ENCODE measurements around the gene KANK2. TPM values are rescaled to one million over a fixed set of nuclear protein-coding genes. Genes with fewer than 3 reads are reported as not detected.
"Not testable (repeated sequence)": the region's sequence is repeated elsewhere in the genome, so short reads cannot be mapped to it uniquely, and the experiment has no call there.

KANK2 gene
- total RNA-seq, 6 donors from 2014 or later = 144 to 295 (median 240) TPM

GRCh38 chr19:11125994-11126685 lies 71.2 kb downstream of the KANK2 start:
- no peak overlapping the region for H3K4me3 ChIP-seq
- peaks cover 39 to 92% (median 91%) of the 10 kb centered on the region in 4 donors for H3K36me3 ChIP-seq
- H3K9me3 ChIP-seq = no peaks in the 10 kb centered on the region
- H3K4me1 ChIP-seq = peaks cover 5 to 19% (median 16%) of the 10 kb centered on the region in 4 donors
- no peak for TF ChIP-seq EP300 (IDR thresholded peaks at IDR 0.05)
- TF ChIP-seq CTCF (IDR thresholded peaks at IDR 0.05) = peak; percentile 60 to 75 (median 72)
- TF ChIP-seq POLR2AphosphoS5 (IDR thresholded peaks at IDR 0.05) = peak; percentile 9 to 36
- no peak for TF ChIP-seq POLR2A (IDR thresholded peaks at IDR 0.05)
- no peaks in the 10 kb centered on the region for H3K27me3 ChIP-seq
- peak overlapping the region in 2 of 4 donors; percentile 22 to 40 for H3K27ac ChIP-seq
- ATAC-seq (ENCODE audit: low FRiP score in 2 of 2) (peak; percentile 79 to 80), DNase-seq (peak in 1 of 2 donors; percentile 76)
- WGBS, 2 donors = 59 to 62% methylated on average over 11 of the region's 11 CpGs

GRCh38 chr19:11124157-11124556 lies 73.2 kb downstream of the KANK2 start:
- not testable (repeated sequence) for ATAC-seq (ENCODE audit: low FRiP score in 2 of 2); H3K27me3 ChIP-seq; H3K9me3 ChIP-seq; H3K4me3 ChIP-seq; H3K4me1 ChIP-seq; DNase-seq; H3K27ac ChIP-seq
- WGBS, 2 donors = 94 to 100% methylated on average over 4 of the region's 4 CpGs
- peaks cover 41 to 92% (median 91%) of the 10 kb centered on the region in 4 donors for H3K36me3 ChIP-seq

GRCh38 chr19:11123114-11123513 lies 74.2 kb downstream of the KANK2 start:
- no peaks in the 10 kb centered on the region for H3K27me3 ChIP-seq
- H3K4me3 ChIP-seq = no peak overlapping the region
- ATAC-seq (ENCODE audit: low FRiP score in 2 of 2) (no peak), DNase-seq (no peak)
- H3K27ac ChIP-seq = no peak overlapping the region
- WGBS, 2 donors = 81 to 91% methylated on average over 5 to 13 of the region's 13 CpGs
- H3K4me1 ChIP-seq = peaks cover 0 to 8% (median 4%) of the 10 kb centered on the region in 4 donors
- peaks cover 41 to 92% (median 90%) of the 10 kb centered on the region in 4 donors for H3K36me3 ChIP-seq
- TF ChIP-seq CTCF (IDR thresholded peaks at IDR 0.05) (no peak), POLR2AphosphoS5 (IDR thresholded peaks at IDR 0.05) (no peak), POLR2A (IDR thresholded peaks at IDR 0.05) (no peak), EP300 (IDR thresholded peaks at IDR 0.05) (no peak)
- no peaks in the 10 kb centered on the region for H3K9me3 ChIP-seq

- not testable (repeated sequence) for H3K4me3 ChIP-seq; H3K27me3 ChIP-seq; H3K27ac ChIP-seq; H3K4me1 ChIP-seq; DNase-seq; H3K9me3 ChIP-seq; ATAC-seq (ENCODE audit: low FRiP score in 2 of 2)
- peaks cover 35 to 92% (median 90%) of the 10 kb centered on the region in 4 donors for H3K36me3 ChIP-seq
- WGBS, 2 donors = 90 to 99% methylated on average over 17 of the region's 17 CpGs
These were observed 75.4 kb downstream of the KANK2 start for GRCh38 chr19:11121963-11122362.

- Histone ChIP-seq H3K4me3 (no peak overlapping the region), H3K9me3 (no peaks in the 10 kb centered on the region), H3K27me3 (no peaks in the 10 kb centered on the region), H3K27ac (no peak overlapping the region), H3K36me3 (peaks cover 47 to 100% (median 95%) of the 10 kb centered on the region in 4 donors), H3K4me1 (no peaks in the 10 kb centered on the region)
- no peak for TF ChIP-seq POLR2A (IDR thresholded peaks at IDR 0.05)
- TF ChIP-seq CTCF (IDR thresholded peaks at IDR 0.05) = no peak
- no peak for TF ChIP-seq EP300 (IDR thresholded peaks at IDR 0.05)
- TF ChIP-seq POLR2AphosphoS5 (IDR thresholded peaks at IDR 0.05) = no peak
- DNase-seq = no peak
- WGBS, 2 donors = 94 to 96% methylated on average over 5 to 9 of the region's 9 CpGs
- no peak for ATAC-seq (ENCODE audit: low FRiP score in 2 of 2)
These were observed 80.8 kb downstream of the KANK2 start for GRCh38 chr19:11116507-11116906.

Measured in upper lobe of left lung (tissue), 6 donors.